Measurements from ENCODE around the gene SYCP3. TPM values are rescaled to one million over a fixed set of nuclear protein-coding genes. Genes with fewer than 3 reads are reported as not detected.

Gene SYCP3
- polyA plus RNA-seq, 4 donors: 0.37 to 2.0 (median 0.95) TPM

GRCh38 chr12:101719566-101719965 is 19.7 kb downstream of the SYCP3 start:
- no peak for DNase-seq (ENCODE audit: low read depth in 4 of 4, low spot score in 3 of 4)

- no peak for DNase-seq (ENCODE audit: low read depth in 4 of 4, low spot score in 3 of 4)
Measured at GRCh38 chr12:101714877-101715444, 24.3 kb downstream of the SYCP3 start.

GRCh38 chr12:101713930-101714329 is 25.3 kb downstream of the SYCP3 start:
- DNase-seq (ENCODE audit: low read depth in 4 of 4, low spot score in 3 of 4): no peak

GRCh38 chr12:101713059-101713682 is 26.1 kb downstream of the SYCP3 start:
- DNase-seq (ENCODE audit: low read depth in 4 of 4, low spot score in 3 of 4): peak in 1 of 4 donors; percentile 26

GRCh38 chr12:101710288-101710687 is 29.0 kb downstream of the SYCP3 start:
- DNase-seq (ENCODE audit: low read depth in 4 of 4, low spot score in 3 of 4): no peak

- DNase-seq (ENCODE audit: low read depth in 4 of 4, low spot score in 3 of 4): no peak
Measured at GRCh38 chr12:101707131-101707782, 32.0 kb downstream of the SYCP3 start.

GRCh38 chr12:101706403-101706802 is 32.9 kb downstream of the SYCP3 start:
- no peak for DNase-seq (ENCODE audit: low read depth in 4 of 4, low spot score in 3 of 4)

- DNase-seq (ENCODE audit: low read depth in 4 of 4, low spot score in 3 of 4): no peak
Measured at GRCh38 chr12:101703487-101703886, 35.8 kb downstream of the SYCP3 start.

GRCh38 chr12:101700299-101700820 is 38.9 kb downstream of the SYCP3 start:
- DNase-seq (ENCODE audit: low read depth in 4 of 4, low spot score in 3 of 4): no peak

- DNase-seq (ENCODE audit: low read depth in 4 of 4, low spot score in 3 of 4): no peak
Measured at GRCh38 chr12:101698800-101699347, 40.4 kb downstream of the SYCP3 start.

- DNase-seq (ENCODE audit: low read depth in 4 of 4, low spot score in 3 of 4): peak in 1 of 4 donors; percentile 34
Measured at GRCh38 chr12:101697930-101698799, 41.1 kb downstream of the SYCP3 start.

- DNase-seq (ENCODE audit: low read depth in 4 of 4, low spot score in 3 of 4): peak in 3 of 4 donors; percentile 30 to 48 (median 43)
Measured at GRCh38 chr12:101697197-101697929, 41.9 kb downstream of the SYCP3 start, which contains the start of gene CHPT1. TSS of gene CHPT1 (plus strand) at chr12:101697640. CDS start at chr12:101697862, 222 bp downstream.

- DNase-seq (ENCODE audit: low read depth in 4 of 4, low spot score in 3 of 4): no peak
Measured at GRCh38 chr12:101696251-101697196, 42.7 kb downstream of the SYCP3 start.

- DNase-seq (ENCODE audit: low read depth in 4 of 4, low spot score in 3 of 4): no peak
Measured at GRCh38 chr12:101695706-101696105, 43.6 kb downstream of the SYCP3 start.

- DNase-seq (ENCODE audit: low read depth in 4 of 4, low spot score in 3 of 4): no peak
Measured at GRCh38 chr12:101694986-101695385, 44.3 kb downstream of the SYCP3 start.

- DNase-seq (ENCODE audit: low read depth in 4 of 4, low spot score in 3 of 4): no peak
Measured at GRCh38 chr12:101694297-101694848, 44.9 kb downstream of the SYCP3 start.

GRCh38 chr12:101691503-101692096 is 47.7 kb downstream of the SYCP3 start:
- DNase-seq (ENCODE audit: low read depth in 4 of 4, low spot score in 3 of 4): no peak

- DNase-seq (ENCODE audit: low read depth in 4 of 4, low spot score in 3 of 4): no peak
Measured at GRCh38 chr12:101690544-101691098, 48.6 kb downstream of the SYCP3 start.

Data from right renal pelvis (tissue), 4 donors.